GM12891 (cell line): Measurements from ENCODE around the gene FAM174B.

Experiments used
- POLR2A ChIP-seq: IDR thresholded peaks from 2 replicates; pipeline ENCODE4 v1.6.1; 2011; ENCODE audit warnings: low read depth, low read length, control low read depth
- POLR2AphosphoS5 ChIP-seq: IDR thresholded peaks from 2 replicates; pipeline ENCODE4 v1.6.1; 2011; ENCODE audit warnings: low read depth, low read length, control low read depth
- POU2F2 ChIP-seq: IDR thresholded peaks from 2 replicates; pipeline ENCODE4 v1.6.1; 2011; ENCODE audit warnings: low read depth, mild to moderate bottlenecking, control low read depth, low read length, moderate library complexity
- SPI1 ChIP-seq: IDR thresholded peaks from 2 replicates; pipeline ENCODE4 v1.6.1; 2011; ENCODE audit warnings: low read depth, low read length, control low read depth

DNA sequence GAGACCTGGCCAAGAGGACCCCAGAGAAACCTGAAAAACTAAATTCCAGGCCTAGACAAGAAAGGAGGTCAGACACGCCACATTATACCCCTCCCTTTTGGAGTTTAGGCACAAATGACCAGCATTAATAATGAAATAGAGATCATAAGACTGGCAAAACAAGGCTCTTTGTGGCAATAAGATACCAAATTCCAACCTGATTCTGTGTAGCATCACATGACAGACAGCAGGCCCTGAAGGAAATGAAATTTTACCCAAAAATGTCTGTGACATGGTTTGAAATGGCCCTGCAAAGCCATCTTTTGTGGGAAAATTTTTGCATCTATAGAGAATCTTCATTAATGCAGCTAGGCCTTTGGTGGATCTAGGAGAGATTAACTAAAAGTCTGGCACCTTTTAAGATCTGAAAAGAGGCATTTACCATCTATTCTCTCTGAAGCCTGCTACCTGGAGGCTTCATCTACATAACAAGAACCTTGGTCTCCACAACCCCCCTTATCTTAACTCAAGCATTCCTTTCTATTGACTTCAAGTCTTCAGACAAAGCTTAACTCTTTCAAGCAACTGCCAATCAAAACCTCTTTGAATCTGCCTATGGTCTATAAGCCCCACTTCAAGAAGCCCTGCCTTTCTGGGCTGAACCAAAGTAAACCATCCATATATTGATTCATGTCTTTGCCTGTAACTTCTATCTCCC lies 8.0 kb downstream of the FAM174B start:
- TF ChIP-seq POLR2AphosphoS5 (no peak), POLR2A (no peak), POU2F2 (no peak), SPI1 (no peak)
